Measurements from ENCODE around the gene WDR27.

GRCh38 chr6:169424821-169425240, 277.0 kb downstream of the WDR27 start:
- no peak for TF ChIP-seq CTCF (IDR thresholded peaks at IDR 0.05)
- no peak for TF ChIP-seq POLR2A (IDR thresholded peaks at IDR 0.05)

All from esophagus squamous epithelium (tissue), 4 donors.